DMS79 (cell line): Measurements from ENCODE around the gene NRP2.
A peak's percentile ranks its signal among the peaks of the same experiment; 100 is the strongest.

Source experiments
- DNase-seq: peaks from one replicate; lab custom pipeline; 2025; lab: John Stamatoyannopoulos, UW

The NRP2 gene

GRCh38 chr2:205807758-205808157 is 125.5 kb downstream of the NRP2 start:
- DNase-seq = no peak

- peak; percentile 58 for DNase-seq
Observed at GRCh38 chr2:205808486-205809121, 126.3 kb downstream of the NRP2 start.

GRCh38 chr2:205811387-205811786 is 129.1 kb downstream of the NRP2 start:
- DNase-seq = no peak

- DNase-seq = peak; percentile 58
Observed at GRCh38 chr2:205814039-205814364, 131.7 kb downstream of the NRP2 start.

- DNase-seq = no peak
Observed at GRCh38 chr2:205815673-205816072, 133.4 kb downstream of the NRP2 start.

DNA sequence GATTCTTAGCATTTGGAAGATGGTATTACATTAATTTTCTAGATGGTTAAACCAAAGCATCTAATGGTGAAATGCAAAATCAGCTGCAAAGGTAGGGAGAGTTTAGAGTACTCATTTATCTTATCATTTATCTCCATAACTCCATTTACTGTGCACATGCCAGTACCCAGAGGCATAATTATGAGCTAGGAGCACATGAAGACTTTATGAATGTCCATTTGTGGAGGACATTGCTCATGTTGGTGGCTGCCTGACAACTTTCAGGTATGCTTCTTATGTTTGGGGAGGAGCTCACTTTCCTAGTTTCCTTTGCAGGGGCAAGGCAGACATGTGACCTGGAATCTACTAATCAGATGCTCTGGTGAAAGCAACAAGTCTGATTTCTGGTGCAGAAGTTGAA is 134.0 kb downstream of the NRP2 start:
- no peak for DNase-seq

DNA sequence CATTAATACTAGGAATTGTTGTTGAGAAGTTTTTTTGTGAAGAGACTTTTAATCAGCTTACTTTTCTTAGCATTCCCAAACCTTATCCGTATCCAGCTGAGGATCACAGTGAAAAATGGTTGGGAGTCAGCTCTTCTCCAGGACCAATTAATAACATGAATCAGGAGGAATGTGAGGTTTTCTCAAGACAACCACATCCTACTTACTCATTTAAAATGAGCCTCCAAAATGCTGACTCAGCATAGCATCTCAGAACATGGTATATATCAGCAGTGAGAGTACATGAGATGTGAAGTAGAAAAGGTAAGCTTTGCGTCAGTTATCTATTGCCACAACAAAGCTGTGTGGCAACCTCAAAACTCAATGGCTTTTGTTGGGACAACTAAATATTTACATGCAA is 140.3 kb downstream of the NRP2 start:
- DNase-seq = no peak

DNA sequence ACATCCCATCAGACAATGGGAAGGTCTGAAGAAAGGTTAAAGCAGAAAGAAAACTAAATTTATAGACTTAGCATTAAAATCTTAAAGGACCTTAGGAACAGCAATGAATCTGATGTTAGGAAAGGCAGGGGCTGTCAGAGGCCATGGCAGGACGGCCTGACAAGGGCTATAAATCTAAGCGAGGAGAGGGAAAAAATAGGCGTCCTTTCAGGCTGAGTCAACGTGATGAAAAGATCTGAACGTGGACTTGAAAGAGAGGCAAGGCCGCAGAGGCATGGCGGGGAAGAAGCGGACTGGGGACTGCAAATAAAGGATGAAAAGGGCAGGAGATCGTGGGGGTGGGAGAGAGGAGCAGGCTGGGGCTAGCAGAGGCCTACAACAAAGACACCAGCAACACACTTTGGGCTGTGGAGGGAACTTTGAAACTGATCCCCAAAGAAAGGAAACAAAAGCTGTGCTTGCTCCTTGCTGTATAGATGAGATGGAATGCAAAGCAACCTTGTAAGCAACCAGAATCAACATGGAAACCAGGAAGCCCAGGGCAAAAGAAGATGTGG is 145.6 kb downstream of the NRP2 start:
- no peak for DNase-seq

- no peak for DNase-seq
Observed at GRCh38 chr2:205833864-205834263, 151.6 kb downstream of the NRP2 start.

GRCh38 chr2:205834796-205835195 is 152.5 kb downstream of the NRP2 start:
- no peak for DNase-seq

DNA sequence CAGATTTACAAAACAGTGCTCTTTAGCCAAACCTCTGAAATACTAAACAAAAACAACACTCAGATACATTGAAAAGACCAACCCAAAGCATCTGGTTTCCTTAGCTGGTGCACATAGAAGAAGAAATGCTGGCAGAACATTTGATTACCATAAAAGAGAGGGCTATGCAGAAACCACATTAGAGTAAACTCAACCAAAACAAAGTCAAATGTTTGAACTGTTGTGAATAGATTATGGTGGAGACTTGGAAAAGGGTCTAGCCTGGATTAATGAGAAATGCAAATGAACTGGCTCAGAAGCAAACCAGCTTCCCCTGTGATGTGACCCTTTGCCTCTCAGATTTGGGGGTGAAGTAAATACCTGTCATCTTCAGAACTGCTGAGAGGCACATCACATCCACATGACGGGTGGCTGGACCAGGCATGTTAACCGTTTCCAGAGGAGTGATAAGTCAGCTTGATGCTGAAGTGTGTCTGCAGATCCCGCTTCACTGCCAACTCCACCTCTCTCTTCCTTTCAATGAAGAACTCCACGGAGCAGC is 153.0 kb downstream of the NRP2 start:
- no peak for DNase-seq

DNA sequence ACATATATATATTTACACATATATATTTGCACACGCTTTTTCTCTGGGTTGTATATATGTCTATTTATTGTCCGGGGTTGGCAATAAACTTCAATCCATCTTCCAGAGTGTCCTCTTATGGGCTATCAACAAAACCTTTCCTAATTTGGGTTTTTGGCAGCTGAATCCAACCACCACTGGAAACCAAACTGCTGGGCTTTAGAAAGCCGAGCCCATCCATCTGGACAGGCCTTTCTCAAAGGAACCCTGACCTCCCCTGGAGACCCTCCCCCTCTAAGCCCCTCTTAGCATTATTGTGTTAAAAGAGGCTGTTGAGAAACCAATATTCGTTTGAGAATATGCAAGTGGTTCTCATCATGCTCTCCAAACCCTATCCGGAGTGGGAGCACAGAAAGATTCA is 153.6 kb downstream of the NRP2 start:
- DNase-seq = no peak

- DNase-seq = no peak
Observed at GRCh38 chr2:205836477-205837221, 154.3 kb downstream of the NRP2 start.

GRCh38 chr2:205837663-205838062 is 155.4 kb downstream of the NRP2 start:
- DNase-seq = no peak

DNA sequence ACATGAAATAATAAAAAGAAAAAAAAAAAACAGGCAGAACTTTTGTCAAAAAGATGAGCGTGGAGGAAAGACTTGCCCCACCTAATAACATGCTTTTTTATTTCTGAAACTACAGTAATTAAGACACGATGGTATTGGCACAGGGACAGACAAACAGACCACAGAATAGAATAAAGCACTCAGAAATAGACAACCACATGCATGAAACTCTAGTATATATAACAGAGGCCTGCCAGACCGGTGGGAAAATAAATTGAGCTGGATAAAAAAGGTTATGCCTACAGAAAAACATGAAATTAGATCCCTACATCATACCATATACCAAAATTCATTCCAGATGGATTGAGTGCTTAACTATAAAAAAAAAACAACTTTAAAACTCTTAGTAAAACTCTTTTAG is 163.1 kb downstream of the NRP2 start:
- no peak for DNase-seq
